ENCODE data around the gene NEK11.

The NEK11 gene

DNA sequence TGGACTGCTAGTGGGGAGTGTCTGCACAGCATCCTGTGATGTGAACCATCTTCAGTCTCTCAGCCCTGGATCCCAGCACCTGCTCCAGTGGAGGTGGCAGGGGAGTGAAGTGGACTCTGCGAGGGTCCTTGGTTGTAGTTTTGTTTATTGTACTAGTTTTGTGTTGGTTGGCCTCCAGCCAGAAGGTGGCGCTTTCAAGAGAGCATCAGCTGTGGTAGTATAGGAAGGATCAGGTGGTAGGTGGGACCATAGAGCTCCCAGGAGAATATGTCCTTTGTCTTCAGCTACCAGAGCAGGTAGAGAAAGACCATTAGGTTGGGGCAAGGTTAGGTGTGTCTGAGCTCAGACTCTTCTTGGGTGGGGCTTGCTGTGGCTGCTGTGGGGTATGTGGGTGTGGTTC lies 20.9 kb downstream of the NEK11 start:
- no peak for DNase-seq

DNA sequence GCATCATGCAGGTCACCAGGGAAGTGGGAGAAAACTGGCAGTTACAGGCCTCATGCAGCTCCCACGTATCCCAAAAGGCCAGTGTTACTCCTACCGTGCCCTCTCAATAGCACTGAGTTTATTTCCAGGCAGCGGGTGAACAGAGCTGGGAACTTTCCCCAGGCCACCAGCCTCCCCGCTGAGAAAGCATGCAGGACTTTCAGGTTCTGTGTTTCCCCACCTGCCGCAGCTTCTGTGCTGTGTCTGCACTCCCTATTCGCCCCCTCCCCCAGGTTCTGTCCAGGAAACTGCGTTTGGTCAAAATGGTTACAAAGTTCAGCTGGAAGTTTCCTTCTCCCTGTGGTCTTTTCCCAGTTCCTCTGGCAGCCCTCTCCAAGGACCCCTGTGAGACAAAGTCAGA lies 21.4 kb downstream of the NEK11 start:
- no peak for DNase-seq

DNA sequence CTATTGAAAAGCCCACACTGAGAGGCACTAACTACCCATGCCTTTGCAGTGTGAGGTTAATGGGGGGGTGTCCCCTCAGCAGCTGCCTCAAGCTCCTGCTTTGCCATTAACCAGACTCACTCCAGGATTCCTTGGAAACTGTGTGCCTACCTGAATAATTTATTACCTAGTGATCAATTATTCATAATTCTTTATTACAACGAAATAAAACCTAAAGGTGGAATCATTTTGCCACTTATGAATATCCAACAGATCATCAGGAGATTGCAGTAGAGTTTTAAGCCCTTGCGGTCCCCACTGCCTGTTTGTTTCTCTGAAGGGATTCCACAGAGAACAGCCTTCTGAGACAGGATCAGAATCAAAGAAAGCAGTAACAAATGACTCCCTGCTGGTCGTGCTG lies 23.3 kb downstream of the NEK11 start:
- no peak for DNase-seq

DNA sequence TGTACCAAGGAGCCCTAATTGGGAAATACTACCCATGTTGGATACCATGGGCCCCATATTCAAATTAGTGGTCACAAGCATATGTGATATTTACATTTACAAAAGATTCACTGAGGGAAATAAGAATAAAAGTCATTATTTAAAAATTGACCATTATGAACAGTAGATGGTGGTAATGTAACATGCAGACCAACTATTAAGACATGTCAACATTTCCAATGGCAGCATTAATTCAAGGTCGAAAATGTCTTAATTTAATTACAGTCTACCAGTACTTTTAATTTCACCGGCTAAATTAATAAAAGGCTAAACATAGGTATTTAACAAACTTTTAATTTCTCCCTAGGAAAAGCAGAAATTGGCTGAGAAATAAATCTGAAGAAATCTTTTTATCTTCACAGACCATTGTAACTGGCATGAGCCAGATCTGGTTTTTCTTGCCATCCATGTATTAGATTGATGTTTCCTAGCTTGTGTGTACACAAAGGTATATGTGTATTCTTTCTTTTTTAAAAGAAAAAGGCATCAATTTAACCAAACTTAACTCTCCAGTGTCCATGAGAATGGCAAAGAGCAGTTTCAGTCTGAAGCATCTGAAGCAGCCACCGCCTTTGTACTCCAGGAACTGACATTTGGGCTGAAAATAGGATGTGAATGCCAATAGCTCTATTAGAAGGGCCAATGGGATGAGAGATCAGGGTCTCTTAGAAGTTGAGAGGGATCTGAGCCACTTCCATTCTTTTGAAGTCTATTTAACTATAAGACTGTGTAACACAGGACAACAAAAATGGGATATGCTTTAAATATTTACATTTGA lies 26.6 kb downstream of the NEK11 start:
- no peak for DNase-seq

DNA sequence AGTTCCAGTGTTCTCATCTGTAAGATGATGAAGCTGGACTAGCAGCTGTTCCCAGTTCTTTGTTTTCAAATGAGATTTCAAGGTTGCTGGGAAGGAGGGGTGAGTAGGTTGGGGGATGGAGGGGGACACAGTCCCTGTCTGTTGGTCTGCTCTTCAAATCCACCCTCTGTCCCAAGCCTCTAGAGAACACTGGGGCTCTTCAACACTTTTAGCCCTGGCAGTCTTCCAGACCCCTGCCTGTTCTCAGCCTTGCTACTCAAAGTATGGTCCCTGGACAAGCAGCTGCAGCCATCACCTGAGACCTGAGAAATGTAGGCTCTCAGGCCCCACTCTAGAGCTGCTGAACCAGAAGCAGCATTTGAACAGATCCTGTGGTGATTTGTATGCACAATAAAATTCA lies 41.3 kb downstream of the NEK11 start:
- no peak for DNase-seq

DNA sequence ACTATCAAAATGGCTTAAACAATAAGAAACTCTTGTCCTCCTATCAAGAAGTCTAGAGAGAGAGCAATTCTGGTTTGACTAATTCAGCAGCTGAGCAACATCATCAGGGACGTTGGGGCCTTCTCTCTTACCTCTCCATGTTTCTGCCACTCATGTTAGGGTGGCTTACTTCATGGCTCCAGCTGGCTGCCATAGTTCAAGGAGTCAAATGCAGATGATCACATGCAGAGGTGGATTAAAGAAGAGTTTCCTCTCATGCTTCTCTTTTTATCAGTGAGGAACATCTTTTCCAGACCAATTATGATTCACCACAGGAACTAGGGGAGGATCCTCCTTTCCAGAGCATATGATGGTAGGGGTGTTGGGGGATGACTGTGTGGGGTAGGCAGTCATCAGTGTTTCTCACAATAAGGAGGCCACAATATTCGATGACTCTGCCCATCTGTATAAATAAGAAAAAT lies 45.5 kb downstream of the NEK11 start:
- no peak for DNase-seq

DNA sequence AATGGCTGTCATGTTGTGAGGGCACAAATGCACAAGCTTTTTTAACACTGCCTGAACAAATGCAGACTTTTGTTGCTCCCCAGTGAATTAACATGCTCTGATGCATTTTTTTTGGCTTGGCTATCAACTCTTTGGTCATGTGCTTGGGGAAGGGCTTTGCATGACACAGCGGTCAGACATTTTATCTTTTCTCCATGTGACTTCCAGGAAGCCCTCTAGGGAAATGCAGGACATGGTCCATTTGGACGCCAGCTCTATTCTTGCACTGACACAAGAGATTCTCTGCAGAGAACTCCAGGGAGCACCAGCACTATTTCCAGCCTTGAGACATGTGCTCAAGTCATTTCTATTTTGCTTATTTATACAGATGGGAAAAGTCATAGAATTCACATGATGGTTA lies 46.2 kb downstream of the NEK11 start:
- no peak for DNase-seq

DNA sequence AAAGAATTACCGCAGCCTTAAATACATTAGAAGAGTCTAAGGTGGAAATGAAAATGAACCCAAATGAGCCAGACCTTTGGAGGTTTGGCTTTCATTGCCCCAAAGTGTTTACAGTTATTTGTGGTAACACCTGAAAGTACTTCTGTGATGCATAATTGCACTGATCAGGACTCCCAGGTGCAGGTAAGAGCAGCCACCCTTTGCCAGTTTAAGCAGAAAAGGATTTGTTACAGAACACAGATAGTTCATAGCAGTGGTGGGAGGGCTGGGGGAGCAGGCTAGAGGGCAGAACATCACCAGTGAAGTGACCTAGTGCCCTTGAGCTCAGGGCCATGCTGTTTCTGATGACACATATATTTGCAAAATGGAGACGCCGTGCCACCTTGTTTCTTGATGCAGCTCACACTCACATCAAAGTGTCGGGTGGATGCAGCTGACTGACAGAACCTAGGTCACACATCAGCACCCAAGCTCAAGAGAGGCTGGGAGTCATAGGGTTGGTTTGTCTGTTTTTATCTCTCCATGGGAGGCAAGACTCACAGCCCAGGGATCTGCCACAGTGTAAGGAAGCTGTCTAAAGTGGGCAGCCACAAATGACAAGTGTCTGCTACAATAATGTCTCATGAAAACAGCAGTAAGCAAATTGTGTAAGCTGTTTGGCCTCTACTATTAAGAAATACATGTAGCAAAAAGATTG lies 49.1 kb downstream of the NEK11 start:
- no peak for DNase-seq

DNA sequence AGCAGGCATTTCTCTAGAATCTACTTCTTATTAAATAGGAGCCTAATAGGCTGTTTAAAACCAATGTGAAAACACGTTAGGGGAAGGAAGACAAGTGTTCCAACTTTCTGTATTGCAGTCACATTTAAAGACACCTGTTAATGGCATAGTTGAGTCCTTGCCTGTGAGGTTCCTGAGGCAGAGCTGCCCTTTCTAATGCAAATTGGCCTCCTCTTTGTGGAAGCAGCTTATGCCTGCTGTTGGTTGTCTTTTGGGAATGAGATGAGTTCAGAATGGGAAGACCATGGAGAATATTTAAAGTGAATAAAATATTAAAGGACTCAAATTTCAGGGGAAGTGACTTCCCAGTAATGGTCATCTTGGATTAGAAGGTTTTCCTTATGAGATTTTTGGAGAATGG lies 51.2 kb downstream of the NEK11 start:
- no peak for DNase-seq

DNA sequence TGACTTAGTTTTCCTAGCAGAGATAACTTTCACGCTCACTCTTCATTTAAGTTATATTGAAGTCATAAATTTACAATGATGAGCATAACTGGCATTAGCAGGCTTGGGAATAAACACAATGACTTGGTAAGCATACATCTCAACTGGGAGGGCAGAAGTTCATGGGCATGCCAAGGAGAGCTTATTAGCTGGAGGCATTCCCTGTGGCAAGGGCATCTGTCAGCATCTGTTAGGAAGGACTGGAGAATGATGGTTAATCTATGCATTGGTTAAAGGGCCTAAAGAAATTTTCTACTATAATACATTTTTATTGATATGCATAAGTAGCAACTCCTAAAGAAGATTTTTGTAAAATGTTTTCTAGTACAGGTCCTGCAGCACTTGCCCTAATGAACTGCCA lies 52.4 kb downstream of the NEK11 start:
- no peak for DNase-seq

DNA sequence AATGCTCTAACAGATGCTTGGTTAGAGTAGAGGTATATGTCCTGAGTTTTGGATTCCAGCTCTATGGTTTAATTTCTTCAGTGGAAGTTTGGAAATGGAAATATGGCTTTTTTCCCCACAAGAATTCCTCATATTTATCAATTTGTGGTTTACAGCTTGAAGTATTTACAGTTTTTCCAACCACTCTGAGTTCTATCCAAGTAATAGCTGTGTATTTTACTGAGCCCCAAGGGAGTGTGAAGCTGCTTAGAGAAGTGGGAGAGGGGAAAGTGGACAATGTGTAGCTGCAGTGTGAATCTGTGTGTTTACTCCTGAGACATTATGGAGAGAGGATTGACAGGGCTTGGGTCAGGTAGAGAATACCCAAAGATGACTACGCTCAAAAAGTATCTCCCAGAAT lies 54.5 kb downstream of the NEK11 start:
- DNase-seq = no peak

DNA sequence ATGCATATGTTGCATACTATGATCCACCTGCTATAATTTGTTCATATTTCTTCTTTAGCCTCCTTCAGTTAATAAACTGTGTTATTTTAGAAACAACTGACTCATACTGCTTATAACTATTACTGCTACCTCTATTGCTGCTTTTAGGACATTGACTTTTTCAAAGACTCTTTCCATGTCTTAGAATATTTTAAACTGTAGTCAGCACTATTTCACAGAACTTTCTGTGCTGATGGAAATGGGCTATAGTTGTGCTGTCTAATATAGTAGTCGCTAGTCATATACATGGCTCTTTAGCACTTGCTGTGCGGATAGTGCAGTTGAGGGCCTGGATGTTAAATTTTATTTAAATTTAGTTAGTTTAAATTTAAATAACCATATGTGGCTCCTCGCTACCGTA lies 55.6 kb downstream of the NEK11 start:
- no peak for DNase-seq

DNA sequence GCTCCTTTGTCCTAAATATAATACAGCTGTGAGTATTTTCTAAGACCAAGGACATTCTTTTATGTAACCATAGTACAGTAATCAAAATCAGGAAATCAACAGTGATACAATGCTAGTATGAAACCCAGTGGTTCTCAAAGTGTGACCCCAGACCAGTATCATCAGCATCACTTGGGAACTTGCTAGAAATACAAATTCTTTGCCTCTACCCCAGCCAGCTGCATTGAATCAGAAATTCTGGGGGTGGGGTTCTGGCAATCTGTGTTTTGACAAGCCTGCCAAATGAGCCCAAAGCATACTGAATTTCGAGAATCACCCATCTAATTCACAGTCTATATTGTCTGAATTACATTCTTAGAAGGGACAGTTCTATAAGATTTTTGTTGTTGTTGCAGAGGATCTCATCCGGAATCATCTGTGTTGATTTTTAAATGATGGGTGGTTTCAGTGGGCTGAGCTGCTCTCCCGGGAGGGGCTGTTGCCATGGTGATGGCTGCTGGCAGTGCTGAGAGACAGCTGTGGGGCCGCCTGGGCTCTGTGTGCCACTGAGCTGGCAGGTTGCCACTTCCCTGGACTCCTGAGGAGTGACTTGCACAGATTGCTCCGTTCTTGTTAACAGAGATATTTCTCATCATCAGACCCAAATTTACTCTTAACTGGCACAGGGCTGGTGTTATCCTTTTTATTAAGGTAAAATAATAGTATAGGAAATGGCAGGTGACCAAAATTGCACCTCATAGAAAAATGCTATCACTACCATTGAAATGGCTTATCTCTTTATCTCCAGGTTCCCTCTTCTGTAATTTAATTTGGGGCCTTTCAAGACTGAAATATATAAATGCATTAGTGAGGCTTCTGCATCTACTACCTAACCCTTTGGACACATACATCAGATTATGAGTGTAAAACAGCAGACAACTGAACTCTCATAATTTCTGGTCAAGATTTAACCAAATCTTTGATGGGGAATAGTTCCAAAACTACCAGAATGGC lies 56.5 kb downstream of the NEK11 start:
- peak; percentile 86 for DNase-seq

DNA sequence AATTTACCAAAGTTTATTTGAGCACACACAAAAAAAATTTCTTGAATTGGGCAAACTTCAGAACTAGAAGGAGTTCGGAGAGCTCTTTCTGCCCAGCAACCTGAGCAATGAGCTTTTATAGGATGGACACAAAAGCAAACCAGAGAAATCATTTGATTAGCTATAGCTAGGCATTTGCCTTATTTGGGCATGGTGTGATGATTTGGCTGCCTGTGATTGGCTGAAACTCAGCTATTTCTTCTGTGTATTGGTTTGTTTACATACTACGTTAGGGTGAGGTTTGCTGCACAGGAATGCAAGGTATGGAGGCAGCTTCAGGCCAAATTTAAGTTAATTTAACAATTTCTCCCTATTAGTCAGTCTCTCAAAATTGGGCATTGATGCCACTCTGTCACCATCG lies 65.1 kb downstream of the NEK11 start:
- no peak for DNase-seq

DNA sequence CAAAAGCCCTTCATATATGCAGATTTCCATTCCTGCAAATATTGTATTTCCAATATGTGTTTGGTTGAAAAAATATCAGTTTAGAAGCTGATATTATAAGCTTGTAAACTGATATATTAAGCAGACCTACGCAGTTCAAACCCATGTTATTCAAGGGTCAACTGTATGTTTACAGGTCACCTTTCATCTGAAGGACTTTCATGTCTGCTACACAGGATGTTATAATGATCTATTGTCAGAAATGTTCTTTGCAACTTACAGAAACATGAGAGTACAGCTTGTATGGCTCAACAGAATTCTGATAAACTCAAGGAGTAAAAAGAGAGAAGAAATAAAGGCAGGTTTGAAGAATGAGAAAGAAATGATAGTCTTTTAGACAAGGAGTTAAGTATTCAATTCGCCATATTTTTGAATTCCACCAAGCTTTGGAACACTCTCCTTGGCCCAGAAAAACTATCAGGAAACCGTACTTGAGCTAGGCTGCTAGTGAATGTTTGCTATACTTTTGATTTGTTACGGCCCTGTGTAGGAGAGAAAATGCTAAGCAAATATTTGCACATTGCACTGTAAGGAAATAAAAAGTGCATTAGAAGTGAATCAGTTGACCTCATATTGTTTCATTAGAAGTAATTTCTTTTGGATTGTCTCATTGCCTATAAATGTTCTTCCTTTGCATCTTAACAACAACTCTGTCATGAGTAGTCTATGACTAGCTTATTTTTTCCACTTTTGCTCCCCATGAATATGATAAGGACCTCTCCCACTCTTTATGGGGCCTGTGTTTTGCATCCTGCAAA lies 81.2 kb downstream of the NEK11 start:
- no peak for DNase-seq

DNA sequence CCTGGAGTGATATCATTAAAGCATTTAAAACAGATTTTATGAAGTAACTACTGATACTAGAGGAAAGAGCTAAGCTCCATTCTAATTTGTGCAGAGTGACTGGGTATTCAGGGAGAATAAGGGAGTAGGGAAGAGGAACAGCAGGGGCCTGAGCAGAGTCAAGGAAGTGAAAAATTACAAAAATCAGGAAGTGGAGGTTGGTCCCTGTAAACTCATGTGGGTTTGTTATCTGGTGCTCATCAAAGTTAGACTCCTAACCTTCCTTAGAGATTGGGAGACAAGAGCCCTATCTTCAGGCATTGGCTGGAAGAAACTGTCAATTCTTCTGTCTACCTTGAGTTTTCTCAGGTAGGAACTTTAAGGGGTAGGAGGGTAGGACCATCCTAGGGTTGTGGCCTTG lies 82.5 kb downstream of the NEK11 start:
- DNase-seq = no peak

DNA sequence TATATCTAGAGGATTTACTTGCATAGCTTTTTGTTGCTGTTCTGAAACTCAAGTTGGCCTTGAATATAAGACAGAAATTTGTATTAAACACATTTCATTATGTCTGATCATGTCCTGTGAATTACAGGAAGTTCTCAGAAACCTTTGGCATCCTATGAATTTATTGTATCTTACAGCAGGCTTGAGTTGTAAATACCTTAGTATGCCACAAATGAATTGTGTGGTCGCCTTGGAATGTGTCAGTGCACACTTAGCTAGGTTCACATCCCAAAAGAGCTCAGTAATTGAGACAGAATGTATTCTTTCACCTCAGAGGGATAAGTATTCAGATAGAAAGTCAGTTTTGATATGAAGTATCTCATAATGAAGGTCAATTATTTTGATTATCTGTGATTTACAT lies 83.4 kb downstream of the NEK11 start:
- no peak for DNase-seq

DNA sequence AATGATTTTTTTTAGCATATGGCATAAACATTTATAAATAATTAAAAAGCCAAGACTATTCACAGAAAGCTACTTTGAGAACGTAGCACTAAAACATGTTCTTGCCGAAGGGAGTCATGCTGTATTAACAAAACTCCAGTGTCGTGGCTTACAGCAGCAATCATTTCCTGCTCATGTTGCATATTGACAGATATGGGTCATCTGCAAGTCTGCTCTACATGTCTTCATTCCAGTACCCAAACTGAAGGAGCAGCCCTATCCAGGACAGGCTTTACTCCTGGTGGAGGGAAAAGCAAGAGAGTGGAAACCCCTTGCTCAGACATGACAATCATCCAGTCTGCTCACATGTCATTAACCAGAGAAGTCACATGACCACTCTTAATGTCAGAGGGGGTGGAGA lies 87.6 kb downstream of the NEK11 start:
- DNase-seq = no peak

DNA sequence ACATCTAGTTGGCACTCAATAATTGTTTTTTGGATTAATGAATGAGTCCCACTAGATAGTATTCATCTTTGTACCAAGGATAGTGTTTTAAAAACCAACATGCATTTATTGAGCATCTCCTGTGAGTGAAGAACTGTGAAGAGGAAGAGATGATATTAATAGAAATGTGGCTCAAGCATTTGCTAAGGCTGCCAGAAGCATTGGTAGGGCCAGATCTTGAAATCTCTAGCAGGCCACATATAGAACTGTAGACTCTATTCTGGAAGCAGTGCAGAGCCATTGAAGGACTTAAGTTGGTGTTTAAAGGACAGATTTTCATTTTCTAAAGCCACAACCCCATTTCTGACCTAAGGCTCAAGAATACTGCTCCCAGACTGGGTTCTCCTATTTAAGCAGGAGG lies 99.0 kb downstream of the NEK11 start:
- no peak for DNase-seq

DNA sequence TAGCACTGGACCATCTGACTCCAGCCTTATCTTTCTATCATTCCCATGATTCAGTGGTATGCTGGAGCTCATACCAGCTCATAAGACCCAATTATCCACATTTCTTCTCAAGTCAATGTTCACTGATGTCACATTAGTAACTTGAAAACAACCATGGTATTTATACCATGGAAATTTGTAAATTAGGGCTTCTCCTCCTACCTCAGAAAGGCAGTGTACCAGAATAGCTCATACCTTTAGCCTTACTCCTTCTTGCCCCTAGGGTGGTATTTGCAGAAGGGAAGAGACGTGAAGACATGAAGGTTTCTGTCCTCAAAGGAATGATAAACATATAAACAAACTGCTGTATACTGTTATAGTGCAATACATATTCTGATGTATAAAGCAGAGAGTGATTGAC lies 114.2 kb downstream of the NEK11 start:
- DNase-seq = no peak

DNA sequence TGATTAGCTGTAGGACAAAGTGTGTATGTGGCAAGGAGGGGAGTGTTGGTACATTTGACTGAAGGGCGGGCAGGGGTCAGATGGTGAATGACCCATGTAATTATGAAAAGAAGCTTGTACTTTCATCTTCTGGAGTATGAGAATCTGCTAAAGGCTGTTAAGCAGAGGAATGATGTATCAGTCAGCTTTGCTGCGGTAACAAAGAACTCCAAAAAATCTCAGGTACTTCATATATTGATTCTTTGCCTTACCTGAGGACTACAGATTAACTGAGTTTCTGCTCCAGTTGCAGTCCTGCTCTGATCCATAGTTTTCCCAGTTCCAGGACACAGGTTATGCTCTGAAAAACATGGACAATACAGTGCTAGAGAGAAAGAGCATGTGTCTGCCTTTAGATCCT lies 115.1 kb downstream of the NEK11 start:
- DNase-seq = no peak

DNA sequence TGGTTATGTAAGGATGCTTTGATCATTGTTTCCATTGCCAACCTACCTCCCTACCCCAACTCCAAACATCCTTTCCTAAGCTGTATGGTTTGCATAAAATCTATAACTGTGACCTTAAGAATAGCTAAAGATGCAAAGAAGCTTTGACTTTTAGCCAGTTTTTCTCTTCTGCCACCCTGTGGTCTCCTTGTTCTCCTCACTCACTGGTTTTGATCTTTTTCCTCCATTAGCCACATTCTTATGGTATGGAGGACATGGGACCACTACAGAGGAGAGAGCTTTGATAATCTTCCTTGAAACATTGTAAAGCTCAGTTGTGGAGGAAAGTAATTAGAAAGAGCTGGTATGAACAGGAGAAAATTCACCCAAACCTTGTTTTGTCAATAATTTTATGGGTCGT lies 115.9 kb downstream of the NEK11 start:
- DNase-seq = no peak

DNA sequence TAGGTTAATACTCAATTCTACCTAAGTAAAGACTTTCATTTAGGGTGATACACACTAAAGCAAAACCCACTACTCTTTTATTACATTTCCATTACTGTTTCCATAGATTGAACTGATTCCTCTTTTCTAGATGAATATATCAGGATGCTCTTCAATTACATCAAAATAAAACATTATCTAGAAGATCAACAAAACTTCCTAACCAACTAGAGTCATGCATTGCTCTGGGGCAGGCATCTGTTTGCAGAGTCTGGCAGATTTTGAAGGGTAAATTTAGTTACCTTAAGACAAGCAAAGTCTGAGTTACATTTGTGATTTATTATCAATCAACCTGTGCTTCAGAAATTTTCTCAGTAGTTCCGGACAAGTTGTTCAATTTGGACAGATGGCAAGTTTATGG lies 117.1 kb downstream of the NEK11 start:
- no peak for DNase-seq
